GM23248 (cell line): ENCODE results near the gene RAMACL. TPM values are rescaled to one million over a fixed set of nuclear protein-coding genes. Genes with fewer than 3 reads are reported as not detected.

Experiments
- DNase-seq: peaks from one replicate; pipeline ENCODE4 v3.0.0-alpha.2; 2015
- H2AFZ ChIP-seq: fragments of 200-600 bp; sonication (generic); 2 replicates; pipeline ENCODE4 v1.6.1; 2016; ENCODE audit warnings: antibody characterized with exemption
- H3F3A ChIP-seq: fragments of 200-600 bp; sonication (generic); 2 replicates; pipeline ENCODE4 v1.6.1; 2016; ENCODE audit warnings: mild to moderate bottlenecking, antibody characterized with exemption, mixed run types; ENCODE audit not compliant: insufficient read depth
- H3K27ac ChIP-seq: fragments of 200-600 bp; sonication (generic); 2 replicates; pipeline ENCODE4 v1.5.1; 2016; ENCODE audit warnings: mild to moderate bottlenecking
- H3K27me3 ChIP-seq: fragments of 200-600 bp; sonication (generic); replicated peaks from 2 replicates; pipeline ENCODE4 v1.6.1; 2016; ENCODE audit warnings: mild to moderate bottlenecking; ENCODE audit not compliant: insufficient read depth
- H3K36me3 ChIP-seq: fragments of 200-600 bp; sonication (generic); 2 replicates; pipeline ENCODE4 v1.6.1; 2016; ENCODE audit warnings: low read depth, mild to moderate bottlenecking
- H3K4me1 ChIP-seq: fragments of 200-600 bp; sonication (generic); 2 replicates; pipeline ENCODE4 v1.6.1; 2016; ENCODE audit warnings: mild to moderate bottlenecking; ENCODE audit not compliant: insufficient read depth
- H3K4me2 ChIP-seq: fragments of 200-600 bp; sonication (generic); one replicate; pipeline ENCODE4 v1.6.1; 2016; ENCODE audit warnings: mild to moderate bottlenecking; ENCODE audit not compliant: unreplicated experiment
- H3K4me3 ChIP-seq: fragments of 200-600 bp; sonication (generic); 2 replicates; pipeline ENCODE4 v1.5.1; 2016; ENCODE audit warnings: mild to moderate bottlenecking
- H3K79me2 ChIP-seq: fragments of 200-600 bp; sonication (generic); 2 replicates; pipeline ENCODE4 v1.6.1; 2016; ENCODE audit warnings: mild to moderate bottlenecking; ENCODE audit not compliant: insufficient read depth
- H3K9ac ChIP-seq: fragments of 200-600 bp; sonication (generic); 2 replicates; pipeline ENCODE4 v1.6.1; 2016; ENCODE audit warnings: mild to moderate bottlenecking
- H3K9me2 ChIP-seq: fragments of 200-600 bp; sonication (generic); 2 replicates; pipeline ENCODE4 v1.6.1; 2016; ENCODE audit warnings: mixed run types, mild to moderate bottlenecking, moderate library complexity; ENCODE audit not compliant: insufficient read depth
- H3K9me3 ChIP-seq: fragments of 200-600 bp; sonication (generic); one replicate; pipeline ENCODE4 v1.6.1; 2017; ENCODE audit warnings: low read depth
- H4K20me1 ChIP-seq: fragments of 200-600 bp; sonication (generic); 2 replicates; pipeline ENCODE4 v1.6.0; 2016; ENCODE audit not compliant: insufficient read depth
- EZH2 ChIP-seq: fragments of 200-600 bp; sonication (generic); IDR thresholded peaks from 2 replicates; pipeline ENCODE4 v1.6.1; 2018; ENCODE audit warnings: antibody characterized with exemption, mild to moderate bottlenecking; ENCODE audit not compliant: insufficient read depth, poor library complexity, severe bottlenecking
- EZH2phosphoT487 ChIP-seq: fragments of 200-600 bp; sonication (generic); IDR thresholded peaks from 2 replicates; pipeline ENCODE4 v1.6.1; 2018; ENCODE audit warnings: antibody characterized with exemption, moderate library complexity, mild to moderate bottlenecking, low read depth; ENCODE audit not compliant: insufficient read depth
- WGBS, 2 experiments: methylation state at CpG; one replicate each; pipeline ENCODE4 v1.1.6; 2015 to 2017; ENCODE audit warnings: low lambda C conversion rate in 2 of 2, low coverage in 1 of 2; ENCODE audit errors: missing lambda C conversion rate in 2 of 2; 5-methylcytosine and 5-hydroxymethylcytosine counted together
- in situ Hi-C: fragments of 300-500 bp; cut with MboI; formaldehyde crosslinking; loops from 2 replicates; pipeline ENCODE4 v1.15.0; 2020
- polyA plus RNA-seq: library from polyadenylated mRNA; unstranded; fragments of >200 nt; fragmentation: Nextera tagmentation; extraction: Ambion mirVana; gene quantifications from 2 replicates; pipeline ENCODE4 v1.2.1, GENCODE V29; 2016
- total RNA-seq: library from RNA; depleted of rRNA; stranded (reverse); fragments of >200 nt; shearing (Covaris generic); gene quantifications from 2 replicates; pipeline ENCODE4 v1.2.3, GENCODE V29; 2014

The RAMACL gene
- total and polyA plus RNA-seq, 2 experiments from 2014 or later = 0.31 to 2.1 TPM

GRCh38 chr6:166615059-166615770 lies 28.7 kb upstream of the RAMACL start:
- no peaks in the 10 kb centered on the region for H3K27me3 ChIP-seq
- no peaks in the 10 kb centered on the region for H4K20me1 ChIP-seq
- H3K79me2 ChIP-seq = peaks cover 83% of the 10 kb centered on the region
- H3K36me3 ChIP-seq = no peaks in the 10 kb centered on the region
- no peaks in the 10 kb centered on the region for H3K9me3 ChIP-seq
- H3K4me1 ChIP-seq = peaks cover 29% of the 10 kb centered on the region
- in situ Hi-C loops = no loop called here
- no peak for TF ChIP-seq EZH2phosphoT487
- no peak for TF ChIP-seq EZH2
- H3K9ac ChIP-seq = no peak overlapping the region
- H3K9me2 ChIP-seq = no peaks in the 10 kb centered on the region
- H3K4me2 ChIP-seq = peak overlapping the region; percentile 45
- DNase-seq = peak; percentile 64
- H2AFZ ChIP-seq = no peak overlapping the region
- 68 to 69% methylated on average over 21 of the region's 21 CpGs for WGBS, 2 experiments
- H3F3A ChIP-seq = peaks cover 23% of the 10 kb centered on the region
- no peak overlapping the region for H3K27ac ChIP-seq
- H3K4me3 ChIP-seq = no peak overlapping the region

GRCh38 chr6:166614589-166614988 lies 28.1 kb upstream of the RAMACL start:
- DNase-seq = no peak
- WGBS, 2 experiments = 94 to 96% methylated on average over 10 of the region's 10 CpGs
- H3K27me3 ChIP-seq = no peaks in the 10 kb centered on the region
- no peak overlapping the region for H3K9ac ChIP-seq
- peaks cover 19% of the 10 kb centered on the region for H3F3A ChIP-seq
- H2AFZ ChIP-seq = no peak overlapping the region
- no peaks in the 10 kb centered on the region for H3K9me3 ChIP-seq
- H3K36me3 ChIP-seq = no peaks in the 10 kb centered on the region
- peaks cover 24% of the 10 kb centered on the region for H3K4me1 ChIP-seq
- TF ChIP-seq EZH2 (no peak), EZH2phosphoT487 (no peak)
- H3K4me2 ChIP-seq = peak overlapping the region; percentile 45
- H3K27ac ChIP-seq = no peak overlapping the region
- H3K4me3 ChIP-seq = no peak overlapping the region
- H3K79me2 ChIP-seq = peaks cover 89% of the 10 kb centered on the region
- H4K20me1 ChIP-seq = no peaks in the 10 kb centered on the region
- no peaks in the 10 kb centered on the region for H3K9me2 ChIP-seq
- in situ Hi-C loops = no loop called here

- Histone ChIP-seq H2AFZ (no peak overlapping the region), H3K9me3 (no peaks in the 10 kb centered on the region), H3K36me3 (no peaks in the 10 kb centered on the region), H4K20me1 (no peaks in the 10 kb centered on the region), H3K27me3 (no peaks in the 10 kb centered on the region), H3F3A (peaks cover 15% of the 10 kb centered on the region), H3K9me2 (no peaks in the 10 kb centered on the region), H3K79me2 (peaks cover 93% of the 10 kb centered on the region), H3K4me1 (peaks cover 21% of the 10 kb centered on the region), H3K4me3 (no peak overlapping the region), H3K4me2 (no peak overlapping the region), H3K27ac (no peak overlapping the region), H3K9ac (no peak overlapping the region)
- no peak for DNase-seq
- in situ Hi-C loops = no loop called here
- WGBS, 2 experiments = 98 to 99% methylated on average over 12 of the region's 12 CpGs
- no peak for TF ChIP-seq EZH2
- no peak for TF ChIP-seq EZH2phosphoT487
These were observed 27.7 kb upstream of the RAMACL start for GRCh38 chr6:166614171-166614583.

GRCh38 chr6:166613027-166613426 lies 26.5 kb upstream of the RAMACL start:
- in situ Hi-C loops = no loop called here
- H3K4me3 ChIP-seq = no peak overlapping the region
- H3K36me3 ChIP-seq = no peaks in the 10 kb centered on the region
- 92 to 96% methylated on average over 7 of the region's 7 CpGs for whole genome bisulfite sequencing, 2 experiments
- H3K4me1 ChIP-seq = peaks cover 17% of the 10 kb centered on the region
- H3K27ac ChIP-seq = no peak overlapping the region
- H3F3A ChIP-seq = peaks cover 3% of the 10 kb centered on the region
- peaks cover 98% of the 10 kb centered on the region for H3K79me2 ChIP-seq
- H3K4me2 ChIP-seq = no peak overlapping the region
- H3K9me3 ChIP-seq = no peaks in the 10 kb centered on the region
- H3K27me3 ChIP-seq = no peaks in the 10 kb centered on the region
- TF ChIP-seq EZH2phosphoT487 = no peak
- no peak for DNase-seq
- H4K20me1 ChIP-seq = no peaks in the 10 kb centered on the region
- H2AFZ ChIP-seq = no peak overlapping the region
- H3K9ac ChIP-seq = no peak overlapping the region
- H3K9me2 ChIP-seq = no peaks in the 10 kb centered on the region

GRCh38 chr6:166612471-166612881 lies 26.0 kb upstream of the RAMACL start:
- Histone ChIP-seq H3K36me3 (no peaks in the 10 kb centered on the region), H4K20me1 (no peaks in the 10 kb centered on the region), H3K9me3 (no peaks in the 10 kb centered on the region), H3K27ac (no peak overlapping the region), H3K4me1 (peaks cover 16% of the 10 kb centered on the region), H3F3A (no peaks in the 10 kb centered on the region; the same call in 1 of the 2 replicates), H3K9ac (no peak overlapping the region), H3K4me2 (no peak overlapping the region), H3K9me2 (no peaks in the 10 kb centered on the region), H3K4me3 (no peak overlapping the region), H3K27me3 (no peaks in the 10 kb centered on the region), H2AFZ (no peak overlapping the region), H3K79me2 (peaks cover 98% of the 10 kb centered on the region)
- TF ChIP-seq EZH2 (no peak), EZH2phosphoT487 (no peak)
- WGBS, 2 experiments = 82 to 93% methylated on average over 11 of the region's 11 CpGs
- DNase-seq = no peak
- in situ Hi-C loops = no loop called here
